HG02970 (cell line): ENCODE data around the gene ADGRF1.
"Not testable (repeated sequence)": the region's sequence is repeated elsewhere in the genome, so short reads cannot be mapped to it uniquely, and the experiment has no call there.

Source experiments
- ATAC-seq: cut with Tn5 transposase; IDR thresholded peaks from one replicate; pipeline ENCODE4 v1.9.1; 2021; ENCODE audit warnings: mild to moderate bottlenecking, moderate library complexity, moderate number of reproducible peaks; ENCODE audit not compliant: unreplicated experiment, low FRiP score

Gene ADGRF1

GRCh38 chr6:47026679-47027078, 15.5 kb downstream of the ADGRF1 start:
- no peak for ATAC-seq

GRCh38 chr6:47023573-47023972, 18.6 kb downstream of the ADGRF1 start:
- no peak for ATAC-seq

GRCh38 chr6:47022191-47022590, 19.9 kb downstream of the ADGRF1 start:
- no peak for ATAC-seq

- ATAC-seq, result no peak
Observed at GRCh38 chr6:47019941-47020340, 22.2 kb downstream of the ADGRF1 start.

GRCh38 chr6:47016909-47017308, 25.2 kb downstream of the ADGRF1 start:
- no peak for ATAC-seq

- no peak for ATAC-seq
Observed at GRCh38 chr6:47016261-47016660, 25.9 kb downstream of the ADGRF1 start.

- no peak for ATAC-seq
Observed at GRCh38 chr6:47014401-47014800, 27.7 kb downstream of the ADGRF1 start.

GRCh38 chr6:47009583-47009982, 32.5 kb downstream of the ADGRF1 start:
- ATAC-seq, result no peak

- no peak for ATAC-seq
Observed at GRCh38 chr6:47008397-47008763, 33.8 kb downstream of the ADGRF1 start.

GRCh38 chr6:47007657-47008396, 34.3 kb downstream of the ADGRF1 start:
- no peak for ATAC-seq

GRCh38 chr6:47005486-47005885, 36.6 kb downstream of the ADGRF1 start:
- no peak for ATAC-seq

- no peak for ATAC-seq
Observed at GRCh38 chr6:47004463-47004862, 37.7 kb downstream of the ADGRF1 start.

- no peak for ATAC-seq
Observed at GRCh38 chr6:47000842-47001241, 41.3 kb downstream of the ADGRF1 start.

- no peak for ATAC-seq
Observed at GRCh38 chr6:46998436-46999017, 43.6 kb downstream of the ADGRF1 start.

GRCh38 chr6:46997646-46998045, 44.5 kb downstream of the ADGRF1 start:
- no peak for ATAC-seq

- no peak for ATAC-seq
Observed at GRCh38 chr6:46996860-46997641, 45.1 kb downstream of the ADGRF1 start.

GRCh38 chr6:46994933-46995332, 47.2 kb downstream of the ADGRF1 start:
- no peak for ATAC-seq

- no peak for ATAC-seq
Observed at GRCh38 chr6:46993846-46994245, 48.3 kb downstream of the ADGRF1 start.

- not testable (repeated sequence) for ATAC-seq
Observed at GRCh38 chr6:46992391-46992790, 49.7 kb downstream of the ADGRF1 start.

- ATAC-seq, result not testable (repeated sequence)
Observed at GRCh38 chr6:46990818-46991510, 51.2 kb downstream of the ADGRF1 start.
